Fibroblast of lung (primary cell): ENCODE data around the gene ZDHHC14. TPM values are rescaled to one million over a fixed set of nuclear protein-coding genes. Genes with fewer than 3 reads are reported as not detected.
"Not testable (repeated sequence)": the region's sequence is repeated elsewhere in the genome, so short reads cannot be mapped to it uniquely, and the experiment has no call there.

Experiments
- DNase-seq, 2 donors: peaks; one replicate each; pipeline versions ENCODE4 v3.0.0 to v3.0.0-alpha.2; 2010; ENCODE audit warnings: low read depth in 2 of 2
- H2AFZ ChIP-seq: 2 replicates; pipeline ENCODE4 v1.5.1; 2012; ENCODE audit warnings: low read length, control low read depth, inconsistent platforms
- H3K27ac ChIP-seq: 2 replicates; pipeline ENCODE4 v1.5.1; 2011; ENCODE audit warnings: low read length, control low read depth; ENCODE audit not compliant: insufficient read depth
- H3K27me3 ChIP-seq: 2 replicates; pipeline ENCODE4 v1.5.1; 2011; ENCODE audit warnings: mild to moderate bottlenecking, low read length; ENCODE audit not compliant: control insufficient read depth, insufficient read depth
- H3K36me3 ChIP-seq: 2 replicates; pipeline ENCODE4 v1.5.1; 2011; ENCODE audit warnings: low read length; ENCODE audit not compliant: control insufficient read depth, insufficient read depth
- H3K4me1 ChIP-seq: 2 replicates; pipeline ENCODE4 v1.5.1; 2011; ENCODE audit warnings: low read length; ENCODE audit not compliant: control insufficient read depth, insufficient read depth; ENCODE audit errors: extremely low read depth
- H3K4me2 ChIP-seq: 2 replicates; pipeline ENCODE4 v1.5.1; 2011; ENCODE audit warnings: low read length, control low read depth; ENCODE audit not compliant: insufficient read depth; ENCODE audit errors: extremely low read depth
- H3K4me3 ChIP-seq, 4 experiments: fragments of 200-600 bp in 1 of 4; sonication (generic) in 1 of 4; replicated peaks in 1 of 4; 2 replicates each; pipeline ENCODE4 v1.5.1; 2011 to 2016; ENCODE audit warnings: low read length in 4 of 4, low read depth in 3 of 4, mild to moderate bottlenecking in 3 of 4, control low read depth in 2 of 4, inconsistent platforms in 1 of 4, mixed read lengths in 1 of 4; ENCODE audit not compliant: insufficient read depth in 1 of 4; ENCODE audit errors: control extremely low read depth in 1 of 4
- H3K79me2 ChIP-seq: 2 replicates; pipeline ENCODE4 v1.5.1; 2012; ENCODE audit warnings: mild to moderate bottlenecking, low read length, inconsistent platforms; ENCODE audit not compliant: control insufficient read depth, insufficient read depth
- H3K9ac ChIP-seq: 2 replicates; pipeline ENCODE4 v1.5.1; 2011; ENCODE audit warnings: mild to moderate bottlenecking, low read length, control low read depth; ENCODE audit not compliant: insufficient read depth
- H3K9me3 ChIP-seq: 2 replicates; pipeline ENCODE4 v1.5.1; 2012; ENCODE audit warnings: low read depth, low read length; ENCODE audit not compliant: control insufficient read depth, insufficient read depth
- H4K20me1 ChIP-seq: 2 replicates; pipeline ENCODE4 v1.5.1; 2011; ENCODE audit warnings: low read length; ENCODE audit not compliant: control insufficient read depth, insufficient read depth; ENCODE audit errors: extremely low read depth
- EZH2 ChIP-seq: IDR thresholded peaks from 2 replicates; pipeline ENCODE4 v1.5.1; 2012; ENCODE audit warnings: low read length, control low read depth, mild to moderate bottlenecking; ENCODE audit errors: missing control alignments
- polyA plus RNA-seq, 2 donors: library from polyadenylated mRNA; depleted of rRNA in 1 of 2; stranded (reverse) in 1 of 2; unstranded in 1 of 2; fragments of >200 nt; gene quantifications; 2 replicates each; pipeline ENCODE4 v1.2.1, GENCODE V29; 2011 to 2012; ENCODE audit warnings: missing spikeins in 1 of 2
- total RNA-seq: library from RNA; depleted of rRNA; stranded (reverse); fragments of >200 nt; gene quantifications from 2 replicates; pipeline ENCODE4 v1.2.1, GENCODE V29; 2014
- TF ChIP-seq, protein P1 (sequence below), 2 donors: IDR thresholded peaks in 1 of 2; conservative IDR thresholded peaks in 1 of 2; 1 replicate in 1 of 2; 2 replicates in 1 of 2; pipeline ENCODE4 v1.5.1; 2011 to 2012; ENCODE audit warnings: low read length in 2 of 2, control low read depth in 1 of 2, inconsistent platforms in 1 of 2, low read depth in 1 of 2, mild to moderate bottlenecking in 1 of 2

Gene ZDHHC14
- total and polyA plus RNA-seq, 2 donors (not counting 1 experiment from before 2014, with no cell fraction given) = 1.7 to 3.5 TPM

DNA sequence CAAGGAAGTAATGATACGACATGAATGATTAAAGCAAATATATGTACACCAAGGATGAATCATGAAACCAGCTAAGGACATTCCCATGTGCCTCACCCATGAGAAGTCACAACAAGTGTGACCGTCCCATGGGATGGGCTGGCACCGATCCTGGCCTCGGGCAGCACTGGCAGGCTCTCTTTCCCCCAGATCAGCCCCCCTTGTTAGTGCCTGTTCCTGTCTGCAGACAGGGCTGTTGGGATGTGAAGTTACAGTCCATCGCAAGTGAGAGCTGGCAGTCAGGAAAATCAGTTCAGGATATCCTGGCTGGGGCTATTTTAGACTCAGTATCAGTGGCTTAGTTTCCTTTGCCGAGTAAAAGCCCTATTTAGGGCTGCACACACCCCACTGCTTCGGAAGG, 312.9 kb downstream of the ZDHHC14 start:
- no peak overlapping the region for H2AFZ ChIP-seq
- no peaks in the 10 kb centered on the region for H3K36me3 ChIP-seq
- H3K27ac ChIP-seq = no peak overlapping the region
- H3K9me3 ChIP-seq = no peaks in the 10 kb centered on the region
- no peaks in the 10 kb centered on the region for H3K79me2 ChIP-seq
- H4K20me1 ChIP-seq = no peaks in the 10 kb centered on the region
- peaks cover 20% of the 10 kb centered on the region for H3K27me3 ChIP-seq
- TF ChIP-seq, protein P1, sequence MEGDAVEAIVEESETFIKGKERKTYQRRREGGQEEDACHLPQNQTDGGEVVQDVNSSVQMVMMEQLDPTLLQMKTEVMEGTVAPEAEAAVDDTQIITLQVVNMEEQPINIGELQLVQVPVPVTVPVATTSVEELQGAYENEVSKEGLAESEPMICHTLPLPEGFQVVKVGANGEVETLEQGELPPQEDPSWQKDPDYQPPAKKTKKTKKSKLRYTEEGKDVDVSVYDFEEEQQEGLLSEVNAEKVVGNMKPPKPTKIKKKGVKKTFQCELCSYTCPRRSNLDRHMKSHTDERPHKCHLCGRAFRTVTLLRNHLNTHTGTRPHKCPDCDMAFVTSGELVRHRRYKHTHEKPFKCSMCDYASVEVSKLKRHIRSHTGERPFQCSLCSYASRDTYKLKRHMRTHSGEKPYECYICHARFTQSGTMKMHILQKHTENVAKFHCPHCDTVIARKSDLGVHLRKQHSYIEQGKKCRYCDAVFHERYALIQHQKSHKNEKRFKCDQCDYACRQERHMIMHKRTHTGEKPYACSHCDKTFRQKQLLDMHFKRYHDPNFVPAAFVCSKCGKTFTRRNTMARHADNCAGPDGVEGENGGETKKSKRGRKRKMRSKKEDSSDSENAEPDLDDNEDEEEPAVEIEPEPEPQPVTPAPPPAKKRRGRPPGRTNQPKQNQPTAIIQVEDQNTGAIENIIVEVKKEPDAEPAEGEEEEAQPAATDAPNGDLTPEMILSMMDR (conservative IDR thresholded peaks at IDR 0.05 in 1 of 2, IDR thresholded peaks at IDR 0.05 in 1 of 2; ENCODE audit: low read depth in 1 of 2, low read length in 2 of 2) = no peak
- TF ChIP-seq EZH2 = no peak
- H3K9ac ChIP-seq = no peak overlapping the region
- no peak overlapping the region for H3K4me2 ChIP-seq
- no peak overlapping the region for H3K4me3 ChIP-seq
- no peaks in the 10 kb centered on the region for H3K4me1 ChIP-seq
- no peak for DNase-seq

DNA sequence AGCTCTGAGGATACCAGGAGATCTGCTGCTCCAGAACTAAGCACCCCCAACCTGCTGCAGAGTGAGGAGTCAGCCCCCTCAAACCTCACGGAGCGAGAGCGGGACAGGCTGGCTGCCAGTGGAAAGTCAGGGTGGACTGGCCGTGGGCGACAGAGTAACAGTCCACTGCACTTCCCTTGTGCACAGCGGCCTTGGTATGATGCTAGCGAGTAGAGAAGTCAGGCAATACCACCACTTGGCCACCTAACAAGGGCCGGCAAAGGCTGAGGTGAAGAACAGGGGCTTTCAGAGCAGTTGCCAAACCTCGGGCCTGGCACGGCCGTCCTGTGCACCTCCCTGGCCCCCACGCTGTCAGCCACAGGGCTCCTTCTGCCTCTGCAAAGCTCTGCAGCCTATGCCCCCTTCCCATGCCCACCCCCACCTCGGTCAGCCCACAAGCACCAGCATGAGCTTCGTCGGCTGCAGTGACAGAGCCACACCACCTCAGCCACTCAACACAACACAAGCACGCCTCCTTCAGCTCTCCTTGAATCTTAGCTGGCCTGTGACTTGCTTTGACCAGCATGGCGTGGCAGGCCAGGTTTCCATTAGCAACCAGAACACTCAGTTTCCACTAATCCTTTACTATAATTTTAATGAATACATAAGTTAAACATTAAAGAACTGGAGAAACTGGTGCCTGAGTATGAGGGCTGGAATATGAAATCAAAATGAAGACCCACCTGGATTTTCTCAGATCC, 314.5 kb downstream of the ZDHHC14 start:
- H2AFZ ChIP-seq = no peak overlapping the region
- H3K4me2 ChIP-seq = no peak overlapping the region
- H3K9me3 ChIP-seq = no peaks in the 10 kb centered on the region
- H3K9ac ChIP-seq = no peak overlapping the region
- TF ChIP-seq EZH2 = no peak
- TF ChIP-seq, protein P1 (conservative IDR thresholded peaks at IDR 0.05 in 1 of 2, IDR thresholded peaks at IDR 0.05 in 1 of 2; ENCODE audit: low read depth in 1 of 2, low read length in 2 of 2) = no peak
- no peak for DNase-seq
- no peaks in the 10 kb centered on the region for H3K4me1 ChIP-seq
- H3K27ac ChIP-seq = no peak overlapping the region
- no peaks in the 10 kb centered on the region for H3K79me2 ChIP-seq
- H3K4me3 ChIP-seq = no peak overlapping the region
- H3K36me3 ChIP-seq = no peaks in the 10 kb centered on the region
- no peaks in the 10 kb centered on the region for H4K20me1 ChIP-seq
- peaks cover 19% of the 10 kb centered on the region for H3K27me3 ChIP-seq

DNA sequence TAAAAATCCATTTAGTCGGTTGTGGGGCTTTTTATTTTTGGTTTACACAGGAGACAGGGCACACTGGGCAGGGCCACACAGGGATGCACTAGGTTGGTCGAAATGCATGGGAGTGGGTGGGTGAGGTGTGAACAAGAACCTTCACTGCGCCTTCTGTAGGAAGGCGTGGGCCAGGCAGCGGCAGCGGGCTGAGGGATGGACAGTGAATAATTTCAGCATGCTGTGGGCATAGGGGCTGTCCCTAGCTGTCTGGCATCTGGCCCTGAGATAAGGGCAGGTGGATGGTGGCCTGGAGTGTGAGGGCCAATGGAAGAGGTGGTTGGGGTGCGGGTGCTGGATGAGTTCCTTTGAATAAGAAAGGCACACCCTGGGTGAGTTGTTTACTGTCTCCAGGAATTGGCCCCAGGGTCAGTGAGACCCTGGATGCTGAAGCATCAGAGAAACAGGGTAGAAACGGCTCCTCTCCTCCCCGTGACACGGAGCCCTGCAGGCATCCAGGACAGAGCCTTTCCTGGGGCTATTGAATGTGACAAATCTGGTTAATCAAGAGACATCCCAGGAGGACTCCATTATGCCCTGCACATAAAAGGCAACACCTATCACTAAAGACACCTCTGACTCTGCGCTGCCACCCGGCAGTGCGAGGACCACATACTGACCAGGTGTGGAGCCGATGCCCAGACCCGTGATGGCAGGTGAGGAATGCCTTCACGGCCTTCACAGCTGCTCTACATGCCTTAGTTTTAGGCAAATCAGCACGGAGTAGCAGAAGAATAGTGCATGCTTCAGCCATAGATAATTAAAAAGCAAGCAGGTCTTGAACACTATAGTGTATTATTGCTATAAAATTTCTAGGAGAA, 319.0 kb downstream of the ZDHHC14 start:
- Histone ChIP-seq H3K9ac (no peak overlapping the region), H3K9me3 (no peaks in the 10 kb centered on the region), H3K4me3 (no peak overlapping the region), H3K4me1 (no peaks in the 10 kb centered on the region), H3K27me3 (peaks cover 8% of the 10 kb centered on the region), H3K4me2 (no peak overlapping the region), H3K36me3 (no peaks in the 10 kb centered on the region), H3K79me2 (no peaks in the 10 kb centered on the region), H4K20me1 (no peaks in the 10 kb centered on the region), H3K27ac (no peak overlapping the region), H2AFZ (no peak overlapping the region)
- no peak for DNase-seq
- TF ChIP-seq EZH2 = no peak
- TF ChIP-seq, protein P1 (conservative IDR thresholded peaks at IDR 0.05 in 1 of 2, IDR thresholded peaks at IDR 0.05 in 1 of 2; ENCODE audit: low read depth in 1 of 2, low read length in 2 of 2) = no peak

DNA sequence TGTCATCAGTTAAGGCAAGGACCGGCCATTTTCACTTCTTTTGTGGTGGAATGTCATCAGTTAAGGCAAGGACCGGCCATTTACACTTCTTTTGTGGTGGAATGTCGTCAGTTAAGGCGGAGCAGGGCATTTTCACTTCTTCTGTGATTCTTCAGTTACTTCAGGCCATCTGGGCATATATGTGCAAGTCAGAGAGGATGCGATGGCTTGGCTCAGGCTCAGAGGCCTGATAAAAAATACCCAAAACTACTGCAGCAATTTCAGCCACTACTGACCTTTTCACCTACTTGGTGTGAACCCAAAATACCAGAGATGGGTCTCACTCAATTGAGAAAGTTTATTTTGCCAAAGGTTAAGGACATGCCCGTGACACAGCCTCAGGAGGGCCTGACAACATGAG, 325.4 kb downstream of the ZDHHC14 start:
- not testable (repeated sequence) for H3K27me3 ChIP-seq, H2AFZ ChIP-seq, H4K20me1 ChIP-seq, H3K79me2 ChIP-seq, H3K4me2 ChIP-seq, H3K27ac ChIP-seq, H3K36me3 ChIP-seq, H3K9me3 ChIP-seq, H3K4me3 ChIP-seq, H3K4me1 ChIP-seq, H3K9ac ChIP-seq, DNase-seq
